Brain microvascular endothelial cell (primary cell): Measurements from ENCODE around the gene DPP9.
"Not testable (repeated sequence)": the region's sequence is repeated elsewhere in the genome, so short reads cannot be mapped to it uniquely, and the experiment has no call there.

ENCODE experiments used
- DNase-seq: peaks from one replicate; pipeline ENCODE4 v3.0.0-alpha.2; 2020
- H3K27ac ChIP-seq: fragments of 250-450 bp; sonication (Bioruptor Pico); 2 replicates; pipeline ENCODE4 v1.5.1; 2020; ENCODE audit warnings: mild to moderate bottlenecking, moderate library complexity
- H3K27me3 ChIP-seq: fragments of 250-450 bp; sonication (Bioruptor Pico); replicated peaks from 2 replicates; pipeline ENCODE4 v1.5.1; 2020; ENCODE audit warnings: mild to moderate bottlenecking
- H3K36me3 ChIP-seq: fragments of 250-450 bp; sonication (Bioruptor Pico); replicated peaks from 2 replicates; pipeline ENCODE4 v1.5.1; 2020; ENCODE audit warnings: mild to moderate bottlenecking
- H3K4me3 ChIP-seq: 2 replicates; pipeline ENCODE4 v1.5.1; 2011; ENCODE audit warnings: low read depth, mild to moderate bottlenecking, control low read depth, low read length, moderate library complexity
- CTCF ChIP-seq: IDR thresholded peaks from 2 replicates; pipeline ENCODE4 v1.5.1; 2011; ENCODE audit warnings: low read depth, mild to moderate bottlenecking, moderate library complexity, low read length, control low read depth, inconsistent platforms; ENCODE audit errors: missing control alignments
- in situ Hi-C: cut with HindIII; loops from 2 replicates; pipeline ENCODE4 v1.10.0; 2017; ENCODE audit warnings: low sequenced_read_pairs, low pct_ligation_motif_present

DPP9 gene

GRCh38 chr19:4720037-4720700 is 3.5 kb downstream of the DPP9 start:
- TF ChIP-seq CTCF = no peak
- no peak for DNase-seq
- H3K36me3 ChIP-seq = peaks cover 30% of the 10 kb centered on the region
- no peak overlapping the region for H3K4me3 ChIP-seq
- in situ Hi-C loops = no loop called here
- H3K27ac ChIP-seq = no peak overlapping the region
- H3K27me3 ChIP-seq = no peaks in the 10 kb centered on the region

- no peak for TF ChIP-seq CTCF
- in situ Hi-C loops = no loop called here
- peaks cover 35% of the 10 kb centered on the region for H3K36me3 ChIP-seq
- no peak overlapping the region for H3K4me3 ChIP-seq
- no peak for DNase-seq
- peak overlapping the region; percentile 16 for H3K27ac ChIP-seq
- no peaks in the 10 kb centered on the region for H3K27me3 ChIP-seq
These were observed 4.2 kb downstream of the DPP9 start for GRCh38 chr19:4719499-4719866.

GRCh38 chr19:4717966-4718701 is 5.5 kb downstream of the DPP9 start:
- in situ Hi-C loops = no loop called here
- peak overlapping the region; percentile 92 for H3K27ac ChIP-seq
- H3K4me3 ChIP-seq = no peak overlapping the region
- peak; percentile 35 for DNase-seq
- no peaks in the 10 kb centered on the region for H3K27me3 ChIP-seq
- TF ChIP-seq CTCF = no peak
- peaks cover 45% of the 10 kb centered on the region for H3K36me3 ChIP-seq

GRCh38 chr19:4717191-4717965 is 6.3 kb downstream of the DPP9 start:
- in situ Hi-C loops = no loop called here
- Histone ChIP-seq H3K4me3 (peak overlapping the region; percentile 31), H3K27me3 (no peaks in the 10 kb centered on the region), H3K27ac (peak overlapping the region; percentile 92), H3K36me3 (peaks cover 52% of the 10 kb centered on the region)
- no peak for TF ChIP-seq CTCF
- DNase-seq = peak; percentile 92

- H3K27me3 ChIP-seq = no peaks in the 10 kb centered on the region
- H3K4me3 ChIP-seq = no peak overlapping the region
- no peak for TF ChIP-seq CTCF
- H3K36me3 ChIP-seq = peaks cover 66% of the 10 kb centered on the region
- no peak for DNase-seq
- H3K27ac ChIP-seq = peak overlapping the region; percentile 92
- in situ Hi-C loops = no loop called here
These were observed 8.0 kb downstream of the DPP9 start for GRCh38 chr19:4715529-4716221.

- Histone ChIP-seq H3K36me3 (peaks cover 71% of the 10 kb centered on the region), H3K27ac (peak overlapping the region; percentile 92)
- DNase-seq, H3K27me3 ChIP-seq, H3K4me3 ChIP-seq, in situ Hi-C loops: not testable (repeated sequence)
These were observed 8.5 kb downstream of the DPP9 start for GRCh38 chr19:4715178-4715528.
